Brain microvascular endothelial cell (primary cell): ENCODE measurements around the gene DISC1.

Experiments
- DNase-seq: peaks from one replicate; pipeline ENCODE4 v3.0.0-alpha.2; 2020
- H3K27ac ChIP-seq: fragments of 250-450 bp; sonication (Bioruptor Pico); 2 replicates; pipeline ENCODE4 v1.5.1; 2020; ENCODE audit warnings: mild to moderate bottlenecking, moderate library complexity
- H3K27me3 ChIP-seq: fragments of 250-450 bp; sonication (Bioruptor Pico); replicated peaks from 2 replicates; pipeline ENCODE4 v1.5.1; 2020; ENCODE audit warnings: mild to moderate bottlenecking
- H3K36me3 ChIP-seq: fragments of 250-450 bp; sonication (Bioruptor Pico); replicated peaks from 2 replicates; pipeline ENCODE4 v1.5.1; 2020; ENCODE audit warnings: mild to moderate bottlenecking
- H3K4me3 ChIP-seq: 2 replicates; pipeline ENCODE4 v1.5.1; 2011; ENCODE audit warnings: low read depth, mild to moderate bottlenecking, control low read depth, low read length, moderate library complexity
- in situ Hi-C: cut with HindIII; loops from 2 replicates; pipeline ENCODE4 v1.10.0; 2017; ENCODE audit warnings: low sequenced_read_pairs, low pct_ligation_motif_present
- TF ChIP-seq, protein P1 (sequence below): IDR thresholded peaks from 2 replicates; pipeline ENCODE4 v1.5.1; 2011; ENCODE audit warnings: low read depth, mild to moderate bottlenecking, moderate library complexity, low read length, control low read depth, inconsistent platforms; ENCODE audit errors: missing control alignments

Gene DISC1

DNA sequence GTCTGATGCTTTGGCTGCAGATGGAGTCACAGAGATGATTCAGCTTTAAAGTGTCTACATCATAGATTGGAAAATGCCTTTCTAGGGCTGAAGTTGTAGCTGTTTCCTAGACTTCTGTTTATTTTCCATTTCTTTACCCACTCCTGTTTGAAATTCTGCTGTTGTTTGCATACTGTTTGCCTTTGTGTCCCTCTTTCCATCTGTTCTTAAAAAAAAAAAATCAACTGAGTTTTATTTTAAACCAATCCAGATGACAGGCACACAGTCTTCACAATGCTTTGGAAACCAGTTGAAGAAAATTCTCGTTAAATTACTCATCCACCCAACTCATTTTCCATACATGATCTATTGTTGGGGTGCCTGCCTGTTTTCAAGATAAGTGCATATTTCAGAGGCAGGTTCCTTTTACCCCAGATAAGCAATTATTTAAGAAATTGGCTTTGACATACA is 245.9 kb downstream of the DISC1 start:
- Histone ChIP-seq H3K27ac (peak overlapping the region; percentile 42), H3K36me3 (no peaks in the 10 kb centered on the region), H3K4me3 (no peak overlapping the region), H3K27me3 (no peaks in the 10 kb centered on the region)
- DNase-seq = peak; percentile 27
- in situ Hi-C loops = no loop called here
- TF ChIP-seq, protein P1, sequence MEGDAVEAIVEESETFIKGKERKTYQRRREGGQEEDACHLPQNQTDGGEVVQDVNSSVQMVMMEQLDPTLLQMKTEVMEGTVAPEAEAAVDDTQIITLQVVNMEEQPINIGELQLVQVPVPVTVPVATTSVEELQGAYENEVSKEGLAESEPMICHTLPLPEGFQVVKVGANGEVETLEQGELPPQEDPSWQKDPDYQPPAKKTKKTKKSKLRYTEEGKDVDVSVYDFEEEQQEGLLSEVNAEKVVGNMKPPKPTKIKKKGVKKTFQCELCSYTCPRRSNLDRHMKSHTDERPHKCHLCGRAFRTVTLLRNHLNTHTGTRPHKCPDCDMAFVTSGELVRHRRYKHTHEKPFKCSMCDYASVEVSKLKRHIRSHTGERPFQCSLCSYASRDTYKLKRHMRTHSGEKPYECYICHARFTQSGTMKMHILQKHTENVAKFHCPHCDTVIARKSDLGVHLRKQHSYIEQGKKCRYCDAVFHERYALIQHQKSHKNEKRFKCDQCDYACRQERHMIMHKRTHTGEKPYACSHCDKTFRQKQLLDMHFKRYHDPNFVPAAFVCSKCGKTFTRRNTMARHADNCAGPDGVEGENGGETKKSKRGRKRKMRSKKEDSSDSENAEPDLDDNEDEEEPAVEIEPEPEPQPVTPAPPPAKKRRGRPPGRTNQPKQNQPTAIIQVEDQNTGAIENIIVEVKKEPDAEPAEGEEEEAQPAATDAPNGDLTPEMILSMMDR = no peak

DNA sequence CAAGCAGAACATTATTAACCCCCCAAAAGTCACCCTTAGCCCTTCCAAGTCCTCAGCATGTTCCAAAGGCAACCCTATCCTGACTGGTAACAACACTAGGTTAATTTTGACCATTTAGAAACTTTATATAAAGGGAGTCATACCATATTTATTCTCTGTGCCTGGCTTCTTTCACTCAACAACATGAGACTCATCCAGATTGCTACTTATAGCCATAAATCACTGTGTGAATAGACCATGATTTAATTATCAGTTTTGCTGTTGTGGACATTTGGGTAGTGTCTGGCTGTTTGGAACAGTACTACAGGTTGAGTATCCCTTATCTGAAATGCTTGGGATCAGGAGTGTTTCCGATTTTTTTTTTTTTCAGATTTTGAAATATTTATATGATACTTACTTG is 252.1 kb downstream of the DISC1 start:
- Histone ChIP-seq H3K27ac (no peak overlapping the region), H3K4me3 (no peak overlapping the region), H3K27me3 (no peaks in the 10 kb centered on the region), H3K36me3 (no peaks in the 10 kb centered on the region)
- TF ChIP-seq, protein P1 = no peak
- in situ Hi-C loops = no loop called here
- no peak for DNase-seq

DNA sequence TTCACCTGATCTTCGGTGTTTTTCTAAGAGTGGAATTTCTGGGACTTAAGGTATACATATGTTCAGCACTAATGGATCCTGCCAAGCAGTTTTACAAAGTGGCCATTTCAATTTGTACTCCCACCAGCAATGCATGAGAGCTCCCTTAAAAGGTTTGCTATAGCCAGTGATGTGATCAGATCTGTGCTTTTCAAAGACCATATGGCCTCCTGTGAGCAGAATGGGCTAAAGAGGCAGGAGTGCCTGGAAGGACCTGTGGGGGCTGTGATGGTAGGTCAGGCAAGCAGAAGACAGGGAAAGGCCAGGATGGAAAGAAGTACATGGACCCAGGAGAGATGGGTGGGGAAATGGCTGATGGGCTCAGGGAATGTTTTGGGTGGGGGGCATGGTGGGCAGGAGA is 252.7 kb downstream of the DISC1 start:
- Histone ChIP-seq H3K27me3 (no peaks in the 10 kb centered on the region), H3K4me3 (no peak overlapping the region), H3K36me3 (no peaks in the 10 kb centered on the region), H3K27ac (no peak overlapping the region)
- no peak for DNase-seq
- TF ChIP-seq, protein P1 = no peak
- in situ Hi-C loops = no loop called here

DNA sequence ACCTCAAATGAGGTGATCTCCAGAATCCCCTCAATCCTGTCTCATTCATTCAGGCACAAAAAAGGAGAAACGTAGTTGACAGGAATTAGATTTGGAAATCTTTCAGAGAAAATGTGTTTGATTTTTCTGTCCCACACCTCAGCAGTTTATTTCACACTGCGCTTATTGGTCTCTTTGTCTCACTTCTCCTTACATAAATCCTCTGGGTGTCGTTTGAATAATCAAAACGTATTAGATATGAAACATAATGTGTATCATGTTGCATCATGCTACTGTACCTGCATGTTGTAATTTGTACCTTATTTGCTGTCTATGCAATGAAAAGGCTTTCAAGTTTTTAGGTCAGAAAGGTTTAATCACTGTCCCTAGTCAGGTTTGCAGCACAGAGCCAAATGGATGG is 255.7 kb downstream of the DISC1 start:
- TF ChIP-seq, protein P1 = no peak
- no peak overlapping the region for H3K27ac ChIP-seq
- H3K27me3 ChIP-seq = no peaks in the 10 kb centered on the region
- H3K36me3 ChIP-seq = no peaks in the 10 kb centered on the region
- DNase-seq = no peak
- in situ Hi-C loops = no loop called here
- no peak overlapping the region for H3K4me3 ChIP-seq

DNA sequence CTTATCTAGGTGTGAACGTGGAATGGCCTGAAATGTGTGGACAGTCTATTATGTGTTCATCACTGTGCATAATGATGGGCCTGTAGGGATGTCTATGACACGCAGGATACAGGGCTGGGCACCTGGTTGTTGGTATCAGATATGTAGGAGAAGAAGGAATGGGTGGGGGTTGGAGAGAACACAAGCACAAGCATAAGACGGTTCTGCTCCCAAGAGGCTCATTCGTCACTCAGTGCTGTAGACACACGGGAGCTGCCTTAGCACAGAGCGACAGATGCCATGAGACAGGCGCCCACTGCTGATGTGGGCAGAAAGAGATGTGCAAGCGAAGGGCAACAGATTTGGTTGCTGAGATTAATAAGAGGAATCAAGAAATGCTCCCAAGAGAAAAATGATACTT is 256.2 kb downstream of the DISC1 start:
- Histone ChIP-seq H3K4me3 (no peak overlapping the region), H3K36me3 (no peaks in the 10 kb centered on the region), H3K27ac (no peak overlapping the region), H3K27me3 (no peaks in the 10 kb centered on the region)
- no peak for DNase-seq
- TF ChIP-seq, protein P1 = no peak
- in situ Hi-C loops = no loop called here

DNA sequence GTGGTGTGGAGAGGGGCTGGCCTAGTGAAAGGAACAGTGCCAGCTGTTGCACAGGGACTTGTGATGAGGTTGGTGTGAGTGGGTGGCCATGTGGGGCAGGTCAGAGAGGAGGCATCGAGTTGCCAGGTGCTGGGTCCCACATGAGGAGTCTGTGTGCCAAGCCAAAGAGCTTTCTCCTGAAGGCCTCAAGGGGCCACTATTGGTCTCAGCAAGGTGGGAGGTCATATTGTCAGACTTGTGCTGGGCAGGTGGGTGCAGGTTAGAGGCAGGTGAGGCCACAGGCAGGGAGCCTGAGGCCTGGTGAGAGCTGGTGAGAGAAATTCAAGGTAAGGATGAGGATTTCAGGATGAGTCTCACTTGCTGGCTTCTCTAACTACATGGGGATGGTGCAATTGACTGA is 256.8 kb downstream of the DISC1 start:
- Histone ChIP-seq H3K4me3 (no peak overlapping the region), H3K27me3 (no peaks in the 10 kb centered on the region), H3K27ac (no peak overlapping the region), H3K36me3 (no peaks in the 10 kb centered on the region)
- in situ Hi-C loops = no loop called here
- DNase-seq = no peak
- TF ChIP-seq, protein P1 = no peak
